BLaER1 (cell line): ENCODE measurements around the gene CIAO3.

Experiments used
- H3K27ac ChIP-seq: shearing (Covaris generic); formaldehyde crosslinking; 2 replicates; pipeline ENCODE4 v1.8.1; 2022
- H3K27me3 ChIP-seq: shearing (Covaris generic); formaldehyde crosslinking; 2 replicates; pipeline ENCODE4 v1.8.1; 2022
- H3K36me3 ChIP-seq: shearing (Covaris generic); formaldehyde crosslinking; 2 replicates; pipeline ENCODE4 v1.8.1; 2022
- H3K4me1 ChIP-seq: shearing (Covaris generic); formaldehyde crosslinking; 2 replicates; pipeline ENCODE4 v1.8.1; 2022
- H3K4me2 ChIP-seq: shearing (Covaris generic); formaldehyde crosslinking; 2 replicates; pipeline ENCODE4 v1.8.1; 2022
- H3K4me3 ChIP-seq: shearing (Covaris generic); formaldehyde crosslinking; 2 replicates; pipeline ENCODE4 v1.8.1; 2022
- H3K9ac ChIP-seq: shearing (Covaris generic); formaldehyde crosslinking; 2 replicates; pipeline ENCODE4 v1.8.1; 2022
- H3K9me3 ChIP-seq: shearing (Covaris generic); formaldehyde crosslinking; 2 replicates; pipeline ENCODE4 v1.8.1; 2022
- H4K20me1 ChIP-seq: shearing (Covaris generic); formaldehyde crosslinking; 2 replicates; pipeline ENCODE4 v1.8.1; 2022
- Cebpa-rat ChIP-seq: shearing (Covaris generic); IDR thresholded peaks from 2 replicates; pipeline ENCODE4 v1.8.1; 2022

Gene CIAO3

DNA sequence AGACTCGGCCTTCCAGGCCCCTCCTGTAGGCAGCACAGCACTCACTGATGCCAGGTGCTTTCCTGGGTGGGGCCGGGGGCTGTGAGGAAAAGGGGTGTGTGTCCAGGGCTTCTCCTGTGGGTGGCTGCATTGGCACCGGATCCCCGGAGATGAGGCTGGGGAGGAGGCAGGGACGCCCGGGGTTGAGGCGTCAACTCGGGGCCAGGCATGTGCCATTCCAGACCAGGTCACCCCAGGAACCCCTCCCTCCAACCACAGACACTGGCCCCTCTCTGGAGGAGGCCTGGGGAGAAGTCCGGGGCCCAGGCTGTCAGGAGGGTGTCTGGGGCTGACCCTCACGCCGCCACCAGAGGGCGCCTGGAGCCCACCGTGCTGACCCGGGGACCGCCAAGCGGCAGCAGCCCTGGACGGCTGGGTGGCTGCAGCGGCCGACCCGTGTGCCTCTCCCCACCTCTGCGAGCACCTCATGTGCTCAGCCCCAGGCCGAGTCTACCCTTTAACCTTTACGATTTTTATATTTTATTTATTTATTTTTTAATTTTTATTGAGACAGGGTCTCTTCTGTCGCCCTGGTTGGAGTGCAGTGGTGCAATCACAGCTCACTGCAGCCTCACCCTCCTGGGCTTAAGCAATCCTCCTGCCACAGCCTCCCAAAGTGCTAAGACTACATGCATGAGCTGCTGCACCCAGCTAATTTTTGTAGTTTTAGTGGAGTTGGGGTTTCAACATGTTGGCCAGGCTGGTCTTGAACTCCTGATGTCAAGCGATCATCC, 29.1 kb downstream of the CIAO3 start:
- H3K9ac ChIP-seq = no peak overlapping the region
- H3K27me3 ChIP-seq = peaks cover 83% of the 10 kb centered on the region
- peak overlapping the region; percentile 75 for H3K4me2 ChIP-seq
- H3K9me3 ChIP-seq = no peaks in the 10 kb centered on the region
- peaks cover 56% of the 10 kb centered on the region for H3K4me1 ChIP-seq
- H3K36me3 ChIP-seq = no peaks in the 10 kb centered on the region
- H3K27ac ChIP-seq = no peak overlapping the region
- peaks cover 64% of the 10 kb centered on the region for H4K20me1 ChIP-seq
- TF ChIP-seq Cebpa-rat = no peak
- no peak overlapping the region for H3K4me3 ChIP-seq

DNA sequence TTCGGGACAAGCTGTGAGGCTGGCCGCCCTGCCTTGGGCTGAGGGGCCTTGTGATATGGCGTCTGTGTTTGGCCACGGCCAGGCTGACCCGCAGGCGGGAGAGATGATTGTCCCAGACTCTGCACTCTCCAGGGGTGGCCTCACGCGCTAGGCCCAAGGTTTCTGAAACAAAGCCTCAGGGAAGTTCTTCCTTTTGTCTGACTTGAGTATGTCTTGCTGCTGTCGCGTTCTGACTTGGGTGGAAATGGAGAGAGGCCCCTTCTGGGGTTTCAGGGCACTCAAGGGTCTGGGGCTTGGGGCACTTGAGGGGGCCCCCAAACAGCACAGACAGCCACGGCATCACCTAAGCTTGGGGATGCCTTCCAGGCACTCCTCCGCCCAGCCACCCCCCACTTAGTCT, 29.7 kb downstream of the CIAO3 start:
- Histone ChIP-seq H3K27me3 (peaks cover 83% of the 10 kb centered on the region), H3K9ac (no peak overlapping the region)

DNA sequence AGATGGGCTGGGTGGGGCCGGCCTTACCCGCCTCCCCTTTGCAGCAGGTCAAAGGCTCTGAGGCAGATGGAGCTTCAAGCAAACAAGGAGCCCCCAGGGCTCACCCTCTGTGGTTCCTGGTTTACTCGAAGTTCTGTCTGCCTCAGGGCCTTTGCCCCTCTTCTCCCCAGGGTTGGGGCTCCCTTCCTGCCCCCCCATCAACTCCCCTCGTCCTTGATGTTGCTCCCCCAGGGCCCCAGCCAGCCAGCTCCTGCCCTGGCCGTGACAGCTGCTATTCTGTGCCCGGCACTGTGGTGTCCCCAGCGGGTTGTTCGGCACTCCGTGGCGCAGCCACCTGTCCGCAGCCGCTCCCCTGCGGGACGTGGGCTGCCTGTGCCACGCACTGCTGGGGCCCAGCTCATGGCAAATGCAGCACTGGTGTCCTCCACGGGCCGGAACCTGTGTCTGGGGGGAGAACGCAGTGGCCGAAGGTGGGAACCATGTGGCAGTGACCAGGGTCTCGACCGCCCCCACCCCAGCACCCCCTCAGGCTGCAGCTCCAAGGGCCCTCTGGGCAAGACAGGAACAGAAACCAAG, 30.2 kb downstream of the CIAO3 start:
- Histone ChIP-seq H4K20me1 (peaks cover 59% of the 10 kb centered on the region), H3K9me3 (no peaks in the 10 kb centered on the region), H3K27ac (no peak overlapping the region), H3K4me3 (0 out of 2 replicates have a peak overlapping the region, but pooled peaks have one; percentile 11), H3K9ac (no peak overlapping the region), H3K27me3 (peaks cover 83% of the 10 kb centered on the region), H3K4me1 (peaks cover 51% of the 10 kb centered on the region), H3K36me3 (no peaks in the 10 kb centered on the region), H3K4me2 (peak overlapping the region; percentile 75)
- TF ChIP-seq Cebpa-rat = no peak

More for the DNA sequence above, 29.7 kb downstream of the CIAO3 start:
- H3K36me3 ChIP-seq = no peaks in the 10 kb centered on the region
- no peak for TF ChIP-seq Cebpa-rat
- H4K20me1 ChIP-seq = peaks cover 64% of the 10 kb centered on the region
- H3K27ac ChIP-seq = no peak overlapping the region
- H3K4me3 ChIP-seq = no peak overlapping the region
- peak overlapping the region; percentile 75 for H3K4me2 ChIP-seq
- no peaks in the 10 kb centered on the region for H3K9me3 ChIP-seq
- peaks cover 56% of the 10 kb centered on the region for H3K4me1 ChIP-seq

DNA sequence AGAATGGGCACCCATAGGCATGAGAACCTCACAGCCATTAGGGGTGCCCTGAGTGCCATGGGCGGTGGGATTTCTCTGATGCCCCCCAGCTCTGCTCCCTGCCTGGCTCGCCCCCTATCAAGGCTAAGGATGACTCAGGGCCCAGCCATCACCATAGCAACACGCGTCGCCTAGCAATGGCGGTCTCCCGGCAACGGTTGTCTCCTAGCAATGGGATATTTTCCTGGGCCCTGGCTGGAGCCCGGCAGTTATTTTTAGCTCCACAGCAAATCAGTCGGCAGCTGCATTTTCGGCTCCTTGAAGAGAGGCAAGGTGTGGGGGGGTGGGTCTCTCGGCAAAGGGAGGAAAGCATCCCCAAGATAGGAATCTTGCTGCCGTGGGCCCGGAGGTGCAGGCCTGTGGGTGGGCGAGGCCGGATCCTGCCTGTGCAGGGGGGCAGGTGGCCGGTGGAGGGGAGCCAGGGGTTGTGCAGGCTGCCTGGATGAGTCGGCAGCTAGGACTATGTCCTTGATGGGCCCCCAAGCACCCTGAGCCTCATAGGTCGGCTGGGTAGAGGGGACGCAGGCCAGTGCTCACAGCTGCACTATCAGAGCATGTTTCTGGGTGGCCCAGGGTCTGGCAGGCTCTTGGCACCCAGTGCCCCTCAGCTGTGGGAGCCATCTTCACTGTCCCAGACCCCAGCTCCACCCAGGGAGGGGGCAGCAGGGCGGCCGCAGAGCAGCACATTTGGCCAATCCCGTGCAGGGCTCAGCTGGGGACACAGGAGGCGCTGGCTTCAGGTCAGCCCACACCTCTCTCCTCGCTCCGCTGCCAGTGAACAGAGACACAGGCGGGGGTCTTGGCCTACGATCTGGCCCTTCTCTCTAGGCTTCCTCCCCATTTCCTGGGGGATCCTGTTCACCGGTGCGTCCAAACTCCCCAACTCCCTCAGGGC, 31.0 kb downstream of the CIAO3 start:
- Histone ChIP-seq H3K9ac (no peak overlapping the region), H3K4me2 (peak overlapping the region; percentile 75), H3K27ac (no peak overlapping the region), H3K4me1 (peaks cover 51% of the 10 kb centered on the region), H3K4me3 (0 out of 2 replicates have a peak overlapping the region, but pooled peaks have one; percentile 11), H3K36me3 (no peaks in the 10 kb centered on the region), H3K9me3 (no peaks in the 10 kb centered on the region), H4K20me1 (peaks cover 57% of the 10 kb centered on the region), H3K27me3 (peaks cover 84% of the 10 kb centered on the region)
- no peak for TF ChIP-seq Cebpa-rat

DNA sequence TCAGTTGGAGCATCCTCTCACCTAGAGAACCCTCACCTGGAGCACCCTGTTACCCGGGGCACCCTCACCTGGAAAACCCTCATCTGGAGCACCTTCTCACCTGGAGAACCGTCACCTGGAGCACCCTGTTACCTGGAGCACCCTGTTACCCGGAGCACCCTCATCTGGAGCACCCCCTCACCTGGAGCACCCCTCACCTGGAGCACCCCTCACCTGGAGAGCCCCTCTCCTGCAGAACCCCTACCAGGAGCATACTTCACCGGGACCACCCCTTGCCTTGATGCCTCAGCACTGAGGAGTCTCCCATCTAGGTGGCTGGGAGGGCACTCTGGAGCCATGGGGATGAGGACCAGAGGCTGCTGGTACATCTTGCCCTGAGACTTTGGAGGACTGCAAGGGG, 31.8 kb downstream of the CIAO3 start:
- peaks cover 86% of the 10 kb centered on the region for H3K27me3 ChIP-seq
- H3K27ac ChIP-seq = no peak overlapping the region
- H3K4me3 ChIP-seq = no peak overlapping the region
- TF ChIP-seq Cebpa-rat = no peak
- H3K9me3 ChIP-seq = no peaks in the 10 kb centered on the region
- no peak overlapping the region for H3K4me2 ChIP-seq
- H3K36me3 ChIP-seq = no peaks in the 10 kb centered on the region
- H3K9ac ChIP-seq = no peak overlapping the region
- peaks cover 43% of the 10 kb centered on the region for H3K4me1 ChIP-seq
- H4K20me1 ChIP-seq = peaks cover 65% of the 10 kb centered on the region

DNA sequence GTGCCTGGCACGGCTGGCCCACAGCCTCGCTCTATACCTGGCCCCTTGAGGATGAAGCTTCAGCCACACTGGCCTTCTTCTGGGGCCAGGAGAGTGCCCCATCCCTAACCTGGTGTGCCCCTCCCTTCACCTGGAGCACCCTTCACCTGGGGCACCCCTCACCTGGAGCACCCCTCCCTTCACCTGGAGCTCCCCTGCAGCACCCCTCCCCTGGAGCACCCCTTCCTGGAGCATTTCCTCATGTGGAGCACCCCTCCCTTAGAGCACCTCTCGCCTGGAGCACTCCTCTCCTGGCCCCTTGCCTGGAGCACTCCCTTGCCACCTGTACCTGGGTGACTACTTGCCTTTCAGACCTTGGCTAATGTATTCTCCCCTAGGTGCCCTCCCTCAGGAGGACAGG, 32.8 kb downstream of the CIAO3 start:
- Histone ChIP-seq H3K9me3 (no peaks in the 10 kb centered on the region), H3K27ac (no peak overlapping the region), H3K36me3 (no peaks in the 10 kb centered on the region), H3K9ac (no peak overlapping the region), H3K4me3 (no peak overlapping the region), H3K4me2 (no peak overlapping the region), H3K4me1 (peaks cover 39% of the 10 kb centered on the region), H4K20me1 (peaks cover 75% of the 10 kb centered on the region), H3K27me3 (peaks cover 92% of the 10 kb centered on the region)
- TF ChIP-seq Cebpa-rat = no peak

DNA sequence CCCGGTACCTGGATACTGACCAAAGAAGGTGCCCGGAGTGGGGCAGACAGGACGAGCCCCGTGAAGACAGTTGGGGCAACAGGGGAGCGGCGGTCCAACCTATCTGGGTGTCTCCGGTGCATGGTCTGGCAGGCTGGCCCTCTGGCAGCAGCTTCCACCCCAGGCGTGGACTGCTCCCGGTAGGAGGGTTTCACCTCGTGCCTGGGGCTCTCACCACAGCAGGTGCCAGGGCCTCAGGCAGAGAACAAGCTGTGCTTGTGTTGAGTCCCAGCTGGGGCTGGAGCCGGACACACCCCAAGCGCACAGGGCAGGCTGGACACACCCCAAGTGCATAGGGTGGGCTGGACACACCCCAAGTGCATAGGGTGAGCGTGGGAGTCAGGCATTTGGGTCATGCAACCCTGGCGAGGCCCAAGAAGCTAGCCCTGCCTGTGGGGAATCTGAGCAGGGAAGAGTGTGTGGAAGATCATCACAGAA, 33.7 kb downstream of the CIAO3 start:
- Histone ChIP-seq H3K4me3 (0 out of 2 replicates have a peak overlapping the region, but pooled peaks have one; percentile 65), H3K36me3 (no peaks in the 10 kb centered on the region), H3K27me3 (peaks cover 98% of the 10 kb centered on the region), H3K4me2 (peak overlapping the region; percentile 90), H3K9ac (no peak overlapping the region), H3K4me1 (peaks cover 39% of the 10 kb centered on the region), H3K9me3 (no peaks in the 10 kb centered on the region), H3K27ac (no peak overlapping the region), H4K20me1 (peaks cover 84% of the 10 kb centered on the region)
- no peak for TF ChIP-seq Cebpa-rat

DNA sequence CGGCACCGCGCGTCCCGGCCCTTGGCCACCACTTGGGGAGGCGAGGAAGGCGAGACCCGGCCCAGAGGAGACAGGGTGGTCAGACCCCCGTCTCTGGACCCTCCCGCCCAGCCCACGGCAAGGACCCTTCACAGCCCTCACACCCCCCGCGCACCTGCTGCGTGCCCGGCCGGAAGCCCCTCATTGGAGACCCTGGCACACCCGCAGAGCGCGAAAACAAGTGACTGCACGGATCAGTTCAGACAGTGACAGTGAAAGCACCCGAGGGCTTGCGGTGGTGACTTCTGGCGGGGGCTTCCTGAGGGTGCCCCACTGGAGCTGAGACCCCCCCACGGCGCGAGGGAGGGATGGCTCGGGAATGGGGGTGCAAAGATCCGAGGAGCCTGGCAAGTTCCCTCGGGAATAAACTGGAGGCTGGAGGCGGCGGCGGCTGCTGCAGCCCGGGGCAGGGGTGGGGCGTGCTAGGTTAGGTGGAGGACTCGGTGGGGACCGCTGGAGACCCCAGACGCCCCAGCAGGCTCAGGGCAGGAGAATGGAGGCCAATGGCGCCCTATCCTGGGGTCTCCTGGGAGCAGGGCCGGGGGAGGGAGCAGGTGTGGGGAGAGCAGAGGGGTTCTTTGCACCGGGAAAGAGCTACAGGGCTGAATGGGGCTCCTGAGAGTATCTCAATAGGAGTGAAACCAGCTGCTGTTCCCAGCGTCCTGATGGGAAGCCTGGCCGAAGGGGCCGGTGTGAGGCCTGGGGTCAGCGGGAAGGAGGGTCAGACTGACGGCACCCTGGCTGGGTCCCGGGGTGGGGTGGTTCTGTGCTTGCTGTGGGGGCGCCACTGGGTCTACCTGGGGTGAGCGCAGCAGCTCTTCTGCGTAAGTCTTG, 34.4 kb downstream of the CIAO3 start:
- Histone ChIP-seq H3K4me2 (peak overlapping the region; percentile 90), H3K9ac (no peak overlapping the region), H4K20me1 (peaks cover 88% of the 10 kb centered on the region), H3K4me3 (peak overlapping the region; percentile 65), H3K9me3 (no peaks in the 10 kb centered on the region), H3K27me3 (peaks cover 100% of the 10 kb centered on the region), H3K4me1 (peaks cover 35% of the 10 kb centered on the region), H3K27ac (no peak overlapping the region), H3K36me3 (no peaks in the 10 kb centered on the region)
- no peak for TF ChIP-seq Cebpa-rat
